Heart left ventricle (tissue), 13 donors: ENCODE measurements around the gene CD81.

Experiments
- POLR2A ChIP-seq, 2 donors: fragments of 450-650 bp; IDR thresholded peaks; one replicate each; pipeline ENCODE4 v1.6.1; 2017; ENCODE audit warnings: antibody characterized with exemption in 2 of 2, mild to moderate bottlenecking in 2 of 2, moderate library complexity in 2 of 2
- TF ChIP-seq, protein P1 (sequence below), 12 donors: fragments of 200-600 bp; sonication (generic) in 4 of 12; IDR thresholded peaks; one replicate each; pipeline versions ENCODE4 v1.5.0 to v1.8.0; 2018 to 2022; ENCODE audit warnings: antibody characterized with exemption in 12 of 12, mild to moderate bottlenecking in 5 of 12
- donor health status: ischemic (EF 13 %, LVEDD 7.1; RV severe dilation, severe dysfunction).
- donor health status: DM: no; HTN: yes; CAD: no.
- donor health status: DM: no; HTN: no; CAD: no.
- donor health status: ischemic (EF 25% LVEDD 6.9; RV normal size, moderate dysfunction).
- donor health status: ischemic (EF 25% LVEDD 5.7; RV mildly dilated, moderate dysfunction).
- donor health status: ischemic (EF 35%, LVEDD 5.7; RV mildly dilated, moderate dysfunction).
- donor health status: nonischemic (EF 11% LVEDD 7.7; RV severe dilation, severe dysfunction).
- donor health status: DM: yes; HTN: yes; CAD: no.
- donor health status: PGD.
- donor health status: ischemic (EF 29% LVEDD 5.4; RV normal size, mild dysfunction).
- donor health status: nonischemic (EF 23%, LVEDD 6.1; RV moderate dilation, normal function).

DNA sequence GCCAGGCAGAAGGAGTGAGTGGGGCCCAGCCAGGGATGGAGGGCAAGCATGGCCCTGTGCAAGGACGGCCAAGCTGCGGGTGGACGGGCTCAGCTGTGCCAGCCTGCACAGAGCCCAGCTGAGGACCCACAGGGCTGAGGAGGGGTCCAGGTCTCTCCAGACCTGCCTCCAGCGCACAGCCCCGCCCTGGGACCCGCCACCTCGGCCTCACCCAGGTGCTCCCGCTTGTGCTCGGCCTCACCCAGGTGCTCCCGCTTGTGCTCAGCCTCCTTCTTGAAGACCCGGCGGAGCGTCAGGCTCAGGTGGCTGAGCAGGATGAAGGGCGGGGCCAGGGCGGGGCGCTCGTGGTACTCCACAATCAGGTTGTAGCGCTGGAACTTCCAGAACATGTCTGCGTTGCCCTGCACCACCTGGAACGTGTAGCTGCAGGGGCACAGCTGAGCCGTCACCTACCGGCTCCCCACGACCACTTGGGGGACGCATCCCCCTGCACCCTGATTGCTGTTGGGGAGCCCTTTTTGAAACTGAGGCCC lies 29.8 kb downstream of the CD81 start:
- TF ChIP-seq, protein P1, sequence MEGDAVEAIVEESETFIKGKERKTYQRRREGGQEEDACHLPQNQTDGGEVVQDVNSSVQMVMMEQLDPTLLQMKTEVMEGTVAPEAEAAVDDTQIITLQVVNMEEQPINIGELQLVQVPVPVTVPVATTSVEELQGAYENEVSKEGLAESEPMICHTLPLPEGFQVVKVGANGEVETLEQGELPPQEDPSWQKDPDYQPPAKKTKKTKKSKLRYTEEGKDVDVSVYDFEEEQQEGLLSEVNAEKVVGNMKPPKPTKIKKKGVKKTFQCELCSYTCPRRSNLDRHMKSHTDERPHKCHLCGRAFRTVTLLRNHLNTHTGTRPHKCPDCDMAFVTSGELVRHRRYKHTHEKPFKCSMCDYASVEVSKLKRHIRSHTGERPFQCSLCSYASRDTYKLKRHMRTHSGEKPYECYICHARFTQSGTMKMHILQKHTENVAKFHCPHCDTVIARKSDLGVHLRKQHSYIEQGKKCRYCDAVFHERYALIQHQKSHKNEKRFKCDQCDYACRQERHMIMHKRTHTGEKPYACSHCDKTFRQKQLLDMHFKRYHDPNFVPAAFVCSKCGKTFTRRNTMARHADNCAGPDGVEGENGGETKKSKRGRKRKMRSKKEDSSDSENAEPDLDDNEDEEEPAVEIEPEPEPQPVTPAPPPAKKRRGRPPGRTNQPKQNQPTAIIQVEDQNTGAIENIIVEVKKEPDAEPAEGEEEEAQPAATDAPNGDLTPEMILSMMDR (IDR thresholded peaks at IDR 0.05): no peak
- no peak for TF ChIP-seq POLR2A (IDR thresholded peaks at IDR 0.05)
